ENCODE data around the gene PLEKHA8.

PLEKHA8 gene

DNA sequence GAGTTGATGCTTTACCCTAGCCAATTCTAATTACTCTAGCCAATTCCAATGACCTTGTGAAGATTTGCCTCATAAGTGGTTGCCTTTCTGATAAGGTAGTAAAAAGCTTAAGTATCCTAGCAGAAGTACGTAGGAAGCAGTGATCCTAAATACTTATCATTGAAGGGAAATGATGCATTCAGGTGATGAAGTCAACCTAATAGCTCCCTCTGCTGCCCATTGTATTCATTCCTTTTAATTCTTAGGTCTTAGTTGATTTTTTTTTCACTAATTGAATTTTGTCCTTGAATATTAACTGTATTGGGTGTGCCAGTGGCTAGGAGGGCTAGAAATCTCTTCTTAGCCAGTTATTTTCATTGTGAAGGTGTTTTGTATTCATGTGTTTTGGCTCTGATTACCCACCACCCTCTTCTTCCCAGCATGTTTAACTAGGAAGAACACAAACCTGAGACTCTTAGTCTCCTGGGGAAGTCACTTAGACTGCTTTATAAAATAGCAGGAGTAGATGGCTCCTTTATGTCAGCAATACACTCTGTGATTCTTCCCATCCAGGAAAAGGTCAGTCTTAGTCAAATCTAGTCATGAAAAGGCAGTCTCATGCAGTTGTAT is 46.3 kb downstream of the PLEKHA8 start:
- Histone ChIP-seq H3K27ac (no peak overlapping the region), H3K4me3 (no peak overlapping the region), H3K9ac (ENCODE audit: insufficient read length) (no peak overlapping the region), H3K9me3 (ENCODE audit: low read depth, low read length) (no peaks in the 10 kb centered on the region), H3K36me3 (ENCODE audit: insufficient read depth, low read length) (no peaks in the 10 kb centered on the region)
- DNase-seq (ENCODE audit: low read depth, low spot score): peak; percentile 10
- TF ChIP-seq FOXP2 (optimal IDR thresholded peaks at IDR 0.05; ENCODE audit: control extremely low read depth, extremely low read length, insufficient read depth) (no peak), POLR2AphosphoS5 (IDR thresholded peaks at IDR 0.05; ENCODE audit: borderline replicate concordance, low read depth, low read length) (no peak), EZH2 (IDR thresholded peaks at IDR 0.05) (no peak)

DNA sequence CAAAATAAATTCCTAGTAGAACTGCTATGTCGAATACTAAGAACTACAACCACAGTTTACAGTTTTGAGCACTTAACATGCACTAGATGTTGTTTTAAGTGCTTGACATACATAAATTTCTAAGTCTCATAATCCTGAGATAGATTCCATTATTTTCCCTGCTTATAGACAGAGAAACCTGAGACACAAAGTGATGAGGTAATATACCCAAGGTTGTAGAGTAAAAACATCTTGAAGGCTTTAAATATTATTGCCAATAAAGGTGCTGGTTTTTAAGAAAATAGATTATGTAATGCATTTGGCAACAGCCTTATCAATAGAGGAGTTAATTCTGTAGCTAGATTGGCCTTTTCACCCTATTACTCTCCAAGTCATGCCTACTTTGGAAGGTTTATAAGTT is 48.2 kb downstream of the PLEKHA8 start:
- no peak overlapping the region for H3K27ac ChIP-seq
- DNase-seq (ENCODE audit: low read depth, low spot score): no peak
- TF ChIP-seq FOXP2 (optimal IDR thresholded peaks at IDR 0.05; ENCODE audit: control extremely low read depth, extremely low read length, insufficient read depth): no peak
- TF ChIP-seq EZH2 (IDR thresholded peaks at IDR 0.05): no peak
- no peak for TF ChIP-seq POLR2AphosphoS5 (IDR thresholded peaks at IDR 0.05; ENCODE audit: borderline replicate concordance, low read depth, low read length)
- H3K9ac ChIP-seq (ENCODE audit: insufficient read length): no peak overlapping the region
- no peaks in the 10 kb centered on the region for H3K9me3 ChIP-seq (ENCODE audit: low read depth, low read length)
- no peak overlapping the region for H3K4me3 ChIP-seq
- no peaks in the 10 kb centered on the region for H3K36me3 ChIP-seq (ENCODE audit: insufficient read depth, low read length)

DNA sequence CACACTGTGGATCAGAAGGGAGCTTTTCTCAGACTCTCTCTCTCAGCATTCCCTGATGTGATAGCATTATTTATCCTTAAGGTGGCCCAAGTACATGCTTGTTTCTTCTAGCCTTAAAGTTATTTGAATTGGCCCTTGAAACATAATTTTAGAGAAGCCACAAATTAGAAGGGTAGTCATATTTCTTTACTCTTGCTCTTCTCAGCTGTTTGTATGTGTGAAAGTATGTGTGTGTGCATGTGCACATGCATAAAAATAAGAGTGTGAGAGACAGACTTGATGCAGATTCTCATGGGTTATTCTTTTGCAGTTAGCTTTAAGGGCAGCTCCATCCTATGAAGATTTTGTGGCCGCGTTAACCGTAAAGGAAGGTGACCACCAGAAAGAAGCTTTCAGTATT is 50.1 kb downstream of the PLEKHA8 start:
- Histone ChIP-seq H3K36me3 (ENCODE audit: insufficient read depth, low read length) (no peaks in the 10 kb centered on the region), H3K9ac (ENCODE audit: insufficient read length) (no peak overlapping the region), H3K9me3 (ENCODE audit: low read depth, low read length) (no peaks in the 10 kb centered on the region), H3K27ac (no peak overlapping the region), H3K4me3 (no peak overlapping the region)
- DNase-seq (ENCODE audit: low read depth, low spot score): no peak
- TF ChIP-seq EZH2 (IDR thresholded peaks at IDR 0.05): no peak
- no peak for TF ChIP-seq FOXP2 (optimal IDR thresholded peaks at IDR 0.05; ENCODE audit: control extremely low read depth, extremely low read length, insufficient read depth)
- TF ChIP-seq POLR2AphosphoS5 (IDR thresholded peaks at IDR 0.05; ENCODE audit: borderline replicate concordance, low read depth, low read length): no peak

DNA sequence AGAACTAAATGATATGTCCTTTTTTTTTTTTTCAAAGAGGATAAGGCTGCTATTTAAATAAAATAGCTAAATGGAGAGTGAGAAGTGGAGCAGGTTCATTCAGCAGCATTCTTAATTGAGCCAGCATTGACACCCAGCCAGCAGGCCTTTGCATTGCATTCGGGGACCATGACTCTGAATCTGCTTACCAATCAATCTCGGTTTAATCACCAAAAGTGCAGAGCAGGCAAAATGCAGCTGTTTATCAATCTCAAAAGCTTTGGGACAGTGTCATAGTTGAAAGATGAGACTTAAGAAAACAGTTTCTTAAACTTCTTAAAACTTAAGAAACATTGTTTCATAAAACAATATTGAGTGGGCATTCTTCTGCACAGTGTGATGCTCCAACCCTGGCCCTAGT is 51.7 kb downstream of the PLEKHA8 start:
- no peak for DNase-seq (ENCODE audit: low read depth, low spot score)
- no peaks in the 10 kb centered on the region for H3K9me3 ChIP-seq (ENCODE audit: low read depth, low read length)
- TF ChIP-seq FOXP2 (optimal IDR thresholded peaks at IDR 0.05; ENCODE audit: control extremely low read depth, extremely low read length, insufficient read depth) (no peak), EZH2 (IDR thresholded peaks at IDR 0.05) (no peak), POLR2AphosphoS5 (IDR thresholded peaks at IDR 0.05; ENCODE audit: borderline replicate concordance, low read depth, low read length) (no peak)
- H3K9ac ChIP-seq (ENCODE audit: insufficient read length): no peak overlapping the region
- H3K36me3 ChIP-seq (ENCODE audit: insufficient read depth, low read length): no peaks in the 10 kb centered on the region
- no peak overlapping the region for H3K27ac ChIP-seq
- H3K4me3 ChIP-seq: no peak overlapping the region

DNA sequence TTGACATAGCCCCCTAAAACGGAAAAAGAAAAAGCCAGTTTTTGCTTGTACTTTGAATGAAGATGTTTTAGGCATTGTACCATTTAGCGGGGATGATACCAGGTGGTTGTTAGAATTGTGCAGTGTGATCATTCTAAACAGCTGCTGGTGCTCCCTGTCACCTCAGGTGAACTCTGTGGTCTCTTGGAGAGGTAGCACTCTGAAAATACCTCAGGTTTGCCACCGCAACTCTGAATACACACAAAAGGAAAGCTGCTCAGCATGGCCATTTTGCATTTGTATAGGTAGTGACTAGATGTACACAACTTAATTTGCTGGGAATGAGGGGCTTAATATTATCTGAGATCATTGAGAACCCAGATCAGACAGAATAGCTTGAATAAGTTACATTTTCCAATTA is 52.6 kb downstream of the PLEKHA8 start:
- no peak overlapping the region for H3K4me3 ChIP-seq
- H3K36me3 ChIP-seq (ENCODE audit: insufficient read depth, low read length): no peaks in the 10 kb centered on the region
- DNase-seq (ENCODE audit: low read depth, low spot score): no peak
- no peak overlapping the region for H3K9ac ChIP-seq (ENCODE audit: insufficient read length)
- H3K9me3 ChIP-seq (ENCODE audit: low read depth, low read length): no peaks in the 10 kb centered on the region
- H3K27ac ChIP-seq: no peak overlapping the region
- TF ChIP-seq POLR2AphosphoS5 (IDR thresholded peaks at IDR 0.05; ENCODE audit: borderline replicate concordance, low read depth, low read length): no peak
- no peak for TF ChIP-seq EZH2 (IDR thresholded peaks at IDR 0.05)
- no peak for TF ChIP-seq FOXP2 (optimal IDR thresholded peaks at IDR 0.05; ENCODE audit: control extremely low read depth, extremely low read length, insufficient read depth)

DNA sequence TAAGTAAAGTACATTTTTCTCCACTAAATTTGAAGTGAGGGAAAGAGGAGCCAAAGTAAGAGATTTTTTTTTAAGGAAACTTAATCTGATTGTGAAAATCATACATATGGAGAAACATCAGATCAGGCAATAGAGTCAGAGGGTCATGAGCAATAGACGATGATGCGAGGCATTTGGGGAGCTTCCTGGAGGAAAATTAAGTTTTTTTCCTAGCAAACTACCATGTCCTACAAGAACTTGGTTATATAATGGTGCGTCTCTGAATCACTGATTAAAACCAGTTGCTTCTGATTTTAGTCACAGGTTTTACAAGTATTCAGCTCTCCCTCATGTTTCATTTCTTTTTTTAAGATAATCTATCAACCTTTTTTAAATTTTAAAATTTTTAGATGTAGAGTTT is 54.5 kb downstream of the PLEKHA8 start:
- Histone ChIP-seq H3K36me3 (ENCODE audit: insufficient read depth, low read length) (no peaks in the 10 kb centered on the region), H3K9me3 (ENCODE audit: low read depth, low read length) (no peaks in the 10 kb centered on the region), H3K4me3 (no peak overlapping the region), H3K9ac (ENCODE audit: insufficient read length) (no peak overlapping the region), H3K27ac (no peak overlapping the region)
- DNase-seq (ENCODE audit: low read depth, low spot score): no peak
- no peak for TF ChIP-seq POLR2AphosphoS5 (IDR thresholded peaks at IDR 0.05; ENCODE audit: borderline replicate concordance, low read depth, low read length)
- no peak for TF ChIP-seq FOXP2 (optimal IDR thresholded peaks at IDR 0.05; ENCODE audit: control extremely low read depth, extremely low read length, insufficient read depth)
- no peak for TF ChIP-seq EZH2 (IDR thresholded peaks at IDR 0.05)

DNA sequence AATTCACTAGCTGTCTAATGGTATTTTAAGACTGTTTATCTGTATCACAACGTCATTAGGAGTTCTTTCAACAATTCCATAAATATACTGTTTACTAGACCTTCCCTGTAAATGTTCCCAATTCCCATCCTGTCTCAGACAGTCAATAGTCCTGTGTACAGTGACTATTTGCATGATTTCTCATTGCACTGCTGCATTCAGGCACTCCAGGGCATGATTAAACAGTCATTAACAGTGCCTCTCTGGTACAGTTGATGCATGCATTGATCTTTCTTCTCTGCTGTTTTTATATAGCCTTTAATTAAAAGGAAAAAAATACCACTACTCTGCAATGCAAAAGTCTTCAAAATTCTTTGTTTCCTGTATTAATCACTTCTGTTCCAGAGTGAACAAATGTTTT is 55.1 kb downstream of the PLEKHA8 start:
- Histone ChIP-seq H3K4me3 (no peak overlapping the region), H3K9ac (ENCODE audit: insufficient read length) (no peak overlapping the region), H3K36me3 (ENCODE audit: insufficient read depth, low read length) (no peaks in the 10 kb centered on the region), H3K27ac (no peak overlapping the region), H3K9me3 (ENCODE audit: low read depth, low read length) (no peaks in the 10 kb centered on the region)
- DNase-seq (ENCODE audit: low read depth, low spot score): no peak
- TF ChIP-seq POLR2AphosphoS5 (IDR thresholded peaks at IDR 0.05; ENCODE audit: borderline replicate concordance, low read depth, low read length) (no peak), FOXP2 (optimal IDR thresholded peaks at IDR 0.05; ENCODE audit: control extremely low read depth, extremely low read length, insufficient read depth) (no peak), EZH2 (IDR thresholded peaks at IDR 0.05) (no peak)

DNA sequence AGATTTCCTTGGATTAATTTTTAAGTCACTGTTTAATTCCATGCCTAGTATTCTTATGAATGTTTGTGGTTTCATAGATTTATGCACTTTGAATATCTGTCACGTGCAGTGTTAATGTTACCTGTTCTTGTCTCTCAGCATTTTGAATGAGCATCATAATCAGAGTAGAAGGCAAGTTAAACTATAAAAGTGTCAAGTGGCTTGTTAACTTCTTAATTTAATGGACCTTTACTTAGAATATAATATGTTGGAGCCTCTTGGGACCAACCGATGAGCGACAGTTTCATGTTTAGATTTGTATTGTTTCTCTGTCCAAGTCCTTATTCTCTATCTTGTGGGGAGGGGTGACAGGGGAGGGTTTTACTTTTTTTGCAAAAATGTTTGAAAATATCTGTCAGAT is 56.0 kb downstream of the PLEKHA8 start:
- Histone ChIP-seq H3K4me3 (no peak overlapping the region), H3K9ac (ENCODE audit: insufficient read length) (no peak overlapping the region), H3K27ac (no peak overlapping the region), H3K9me3 (ENCODE audit: low read depth, low read length) (no peaks in the 10 kb centered on the region), H3K36me3 (ENCODE audit: insufficient read depth, low read length) (no peaks in the 10 kb centered on the region)
- TF ChIP-seq FOXP2 (optimal IDR thresholded peaks at IDR 0.05; ENCODE audit: control extremely low read depth, extremely low read length, insufficient read depth) (no peak), POLR2AphosphoS5 (IDR thresholded peaks at IDR 0.05; ENCODE audit: borderline replicate concordance, low read depth, low read length) (no peak), EZH2 (IDR thresholded peaks at IDR 0.05) (no peak)
- no peak for DNase-seq (ENCODE audit: low read depth, low spot score)

DNA sequence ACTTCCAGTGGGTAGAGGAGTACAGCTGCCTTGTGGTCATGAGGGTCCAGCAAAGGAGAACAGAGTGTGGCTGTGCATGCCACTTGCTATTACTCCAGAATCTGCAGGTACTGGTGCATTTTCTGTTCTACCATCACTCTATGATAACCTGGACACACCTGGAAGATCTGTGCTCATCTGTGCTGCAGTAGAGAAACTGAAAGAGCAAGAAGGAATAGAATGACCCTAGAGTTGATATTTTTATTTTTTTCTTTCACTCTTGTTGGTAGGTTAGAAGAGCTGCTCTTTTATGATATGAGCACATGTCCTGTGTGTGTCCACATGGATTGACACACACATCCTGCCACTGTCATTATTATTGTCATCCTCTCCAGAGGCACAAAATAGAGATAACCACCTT is 58.3 kb downstream of the PLEKHA8 start:
- no peak overlapping the region for H3K4me3 ChIP-seq
- no peaks in the 10 kb centered on the region for H3K9me3 ChIP-seq (ENCODE audit: low read depth, low read length)
- no peak overlapping the region for H3K9ac ChIP-seq (ENCODE audit: insufficient read length)
- no peak overlapping the region for H3K27ac ChIP-seq
- no peak for DNase-seq (ENCODE audit: low read depth, low spot score)
- TF ChIP-seq POLR2AphosphoS5 (IDR thresholded peaks at IDR 0.05; ENCODE audit: borderline replicate concordance, low read depth, low read length) (no peak), EZH2 (IDR thresholded peaks at IDR 0.05) (no peak), FOXP2 (optimal IDR thresholded peaks at IDR 0.05; ENCODE audit: control extremely low read depth, extremely low read length, insufficient read depth) (no peak)
- no peaks in the 10 kb centered on the region for H3K36me3 ChIP-seq (ENCODE audit: insufficient read depth, low read length)
